ENCODE data around the gene PDZD8.

GRCh38 chr10:117298219-117298618 lies 77.0 kb downstream of the PDZD8 start:
- TF ChIP-seq CTCF (IDR thresholded peaks at IDR 0.05), result no peak
- no peak for TF ChIP-seq EP300 (IDR thresholded peaks at IDR 0.05)
